GM03348 (cell line): ENCODE results near the gene SPAG8.

Experiments
- DNase-seq: peaks from one replicate; pipeline ENCODE4 v3.0.0; 2012; ENCODE audit warnings: low spot score

Gene SPAG8

GRCh38 chr9:35771534-35771933, 40.5 kb downstream of the SPAG8 start:
- DNase-seq: no peak

GRCh38 chr9:35771075-35771433, 41.0 kb downstream of the SPAG8 start:
- no peak for DNase-seq

- no peak for DNase-seq
These were observed 42.3 kb downstream of the SPAG8 start for GRCh38 chr9:35769763-35770162.

DNA sequence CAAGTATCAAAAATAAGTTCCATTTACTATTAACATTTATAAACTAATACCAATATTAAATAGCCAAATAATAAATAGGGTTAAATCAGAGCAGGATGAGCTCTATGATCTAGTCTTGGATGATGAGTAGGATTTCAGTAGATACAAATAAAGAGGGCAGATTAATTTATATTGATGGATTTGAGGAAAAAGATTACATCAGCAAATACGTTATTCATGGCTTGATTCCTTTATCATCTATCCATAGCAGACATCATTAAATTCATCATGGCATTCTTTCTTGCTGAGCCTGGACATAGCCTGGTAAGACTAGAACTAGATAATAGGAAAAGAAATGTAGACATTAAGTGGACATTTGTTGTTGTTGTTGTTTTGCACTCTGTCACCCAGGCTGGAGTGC, 44.6 kb downstream of the SPAG8 start:
- DNase-seq: no peak

DNA sequence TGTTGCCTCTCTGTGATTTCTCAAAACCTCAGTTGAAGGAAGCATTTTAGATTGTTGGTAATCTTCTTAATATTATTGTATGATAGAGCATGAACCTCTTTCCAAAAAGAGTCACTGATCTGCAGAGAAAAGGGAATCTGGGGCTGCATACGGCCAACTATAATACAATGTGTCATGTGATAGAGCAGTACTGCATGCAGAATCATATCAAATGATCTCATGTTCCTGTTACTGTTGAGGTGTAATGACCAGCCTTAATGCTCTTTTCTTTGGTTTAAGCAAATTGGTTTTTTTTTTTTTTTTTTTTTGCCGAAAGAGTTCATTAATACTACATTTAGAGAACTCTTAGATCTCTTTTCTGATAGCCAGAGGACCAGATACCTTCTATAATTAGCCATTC, 45.1 kb downstream of the SPAG8 start:
- DNase-seq: no peak

- DNase-seq: no peak
These were observed 48.3 kb downstream of the SPAG8 start for GRCh38 chr9:35763803-35764202.

GRCh38 chr9:35763181-35763580, 48.9 kb downstream of the SPAG8 start:
- DNase-seq: no peak

DNA sequence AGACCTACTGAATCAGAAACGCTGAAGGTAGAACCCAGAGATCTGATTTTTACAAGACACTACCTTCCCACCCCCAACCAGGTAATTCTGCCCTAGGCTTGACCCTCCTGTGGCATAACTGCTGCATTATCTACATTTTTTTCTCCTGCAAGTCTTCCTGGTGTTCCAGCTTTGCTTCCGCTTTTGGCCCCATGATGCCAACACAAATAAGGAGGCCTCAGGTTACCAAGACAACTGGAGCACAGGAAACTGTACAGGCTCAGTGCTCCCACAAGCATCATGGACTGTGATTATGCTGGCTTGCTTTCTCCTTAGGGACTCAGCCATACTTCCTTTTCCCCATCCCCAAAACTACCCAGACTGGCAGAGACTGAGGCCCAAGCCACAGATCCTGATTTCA, 51.4 kb downstream of the SPAG8 start:
- DNase-seq: no peak

GRCh38 chr9:35759795-35760194, 52.3 kb downstream of the SPAG8 start:
- no peak for DNase-seq
